ENCODE measurements around the gene NAA80. TPM values are rescaled to one million over a fixed set of nuclear protein-coding genes. Genes with fewer than 3 reads are reported as not detected.

Gene NAA80
- polyA plus RNA-seq, 1 donor from 2014 or later = 4.6 TPM

- Histone ChIP-seq H2AFZ (ENCODE audit: low read depth, low read length) (no peak overlapping the region), H3K36me3 (ENCODE audit: insufficient read depth, low read length) (no peaks in the 10 kb centered on the region), H3K79me2 (replicated peaks; ENCODE audit: insufficient read depth, low read length) (peaks cover 25% of the 10 kb centered on the region), H3K27ac (ENCODE audit: low read length) (no peak overlapping the region), H4K20me1 (ENCODE audit: insufficient read depth) (no peaks in the 10 kb centered on the region), H3K9me2 (ENCODE audit: insufficient read depth, low read length) (no peaks in the 10 kb centered on the region), H3K4me2 (ENCODE audit: low read length) (no peak overlapping the region), H3K27me3 (ENCODE audit: insufficient read depth, low read depth, low read length) (no peaks in the 10 kb centered on the region), H3K9me3 (ENCODE audit: low read length) (no peaks in the 10 kb centered on the region), H3K9ac (ENCODE audit: low read length) (no peak overlapping the region), H3F3A (ENCODE audit: insufficient read depth, low read length, poor library complexity, severe bottlenecking) (no peaks in the 10 kb centered on the region), H3K4me3 (ENCODE audit: low read length) (no peak overlapping the region)
- peak; percentile 63 for TF ChIP-seq RAD21 (conservative IDR thresholded peaks at IDR 0.05)
- no peak for TF ChIP-seq EZH2 (IDR thresholded peaks at IDR 0.05; ENCODE audit: borderline replicate concordance, insufficient read depth, low read length, poor library complexity, severe bottlenecking)
- TF ChIP-seq MXI1 (conservative IDR thresholded peaks at IDR 0.05; ENCODE audit: poor library complexity, severe bottlenecking) = peak; percentile 25
- peak; percentile 73 for TF ChIP-seq SMC3 (conservative IDR thresholded peaks at IDR 0.05; ENCODE audit: poor library complexity)
- TF ChIP-seq CTCF (IDR thresholded peaks at IDR 0.05; ENCODE audit: poor library complexity, severe bottlenecking) = peak; percentile 76
Observed at GRCh38 chr3:50324351-50325112, 25.3 kb upstream of the NAA80 start.

- H3K27ac ChIP-seq (ENCODE audit: low read length) = no peak overlapping the region
- H3K9me3 ChIP-seq (ENCODE audit: low read length) = no peaks in the 10 kb centered on the region
- TF ChIP-seq MXI1 (conservative IDR thresholded peaks at IDR 0.05; ENCODE audit: poor library complexity, severe bottlenecking) (no peak), SMC3 (conservative IDR thresholded peaks at IDR 0.05; ENCODE audit: poor library complexity) (no peak), REST (IDR thresholded peaks at IDR 0.05; ENCODE audit: borderline replicate concordance) (no peak), CTCF (IDR thresholded peaks at IDR 0.05; ENCODE audit: poor library complexity, severe bottlenecking) (no peak), POLR2AphosphoS5 (IDR thresholded peaks at IDR 0.05) (no peak), EP300 (conservative IDR thresholded peaks at IDR 0.05; ENCODE audit: poor library complexity, severe bottlenecking) (no peak), TAF1 (IDR thresholded peaks at IDR 0.05; ENCODE audit: low read depth) (no peak), RAD21 (conservative IDR thresholded peaks at IDR 0.05) (no peak), EZH2 (IDR thresholded peaks at IDR 0.05; ENCODE audit: borderline replicate concordance, insufficient read depth, low read length, poor library complexity, severe bottlenecking) (no peak)
- no peak overlapping the region for H3K4me2 ChIP-seq (ENCODE audit: low read length)
- no peak overlapping the region for H2AFZ ChIP-seq (ENCODE audit: low read depth, low read length)
- H3K4me3 ChIP-seq (ENCODE audit: low read length) = no peak overlapping the region
- no peak overlapping the region for H3K9ac ChIP-seq (ENCODE audit: low read length)
- no peaks in the 10 kb centered on the region for H3K27me3 ChIP-seq (ENCODE audit: insufficient read depth, low read depth, low read length)
- H4K20me1 ChIP-seq (ENCODE audit: insufficient read depth) = no peaks in the 10 kb centered on the region
- no peaks in the 10 kb centered on the region for H3K9me2 ChIP-seq (ENCODE audit: insufficient read depth, low read length)
- no peaks in the 10 kb centered on the region for H3F3A ChIP-seq (ENCODE audit: insufficient read depth, low read length, poor library complexity, severe bottlenecking)
- H3K36me3 ChIP-seq (ENCODE audit: insufficient read depth, low read length) = no peaks in the 10 kb centered on the region
- peaks cover 32% of the 10 kb centered on the region for H3K79me2 ChIP-seq (replicated peaks; ENCODE audit: insufficient read depth, low read length)
Observed at GRCh38 chr3:50323614-50324199, 24.5 kb upstream of the NAA80 start.

Data from neural cell (in vitro differentiated cells).